Posterior vena cava (tissue), 2 donors: ENCODE data around the gene CDK2AP2. TPM values are rescaled to one million over a fixed set of nuclear protein-coding genes. Genes with fewer than 3 reads are reported as not detected.
"Not testable (repeated sequence)": the region's sequence is repeated elsewhere in the genome, so short reads cannot be mapped to it uniquely, and the experiment has no call there.

ENCODE experiments used
- DNase-seq: peaks from one replicate; pipeline ENCODE4 v3.0.0-alpha.2; 2020; ENCODE audit warnings: low spot score
- intact Hi-C, 2 donors: fragments of 100-400 bp; cut with DNase I; formaldehyde crosslinking; loops; one replicate each; pipeline versions ENCODE4 v1.14.1 to v1.14.2; 2022 to 2023
- total RNA-seq, 2 donors: library from RNA; stranded (reverse); fragmentation: NEBNext Ultra II Directional; extraction: Animal tissue kit (Norgen Biotek cat#: 25700); gene quantifications; one replicate each; pipeline ENCODE4 v1.2.1, GENCODE V29; 2021
- donor health status: DM: yes; HTN: yes; CAD: no.
- donor health status: DM: yes; HTN: yes; CAD: no.

The CDK2AP2 gene
- total RNA-seq, 2 donors from 2014 or later: 39.7 to 40.0 TPM

DNA sequence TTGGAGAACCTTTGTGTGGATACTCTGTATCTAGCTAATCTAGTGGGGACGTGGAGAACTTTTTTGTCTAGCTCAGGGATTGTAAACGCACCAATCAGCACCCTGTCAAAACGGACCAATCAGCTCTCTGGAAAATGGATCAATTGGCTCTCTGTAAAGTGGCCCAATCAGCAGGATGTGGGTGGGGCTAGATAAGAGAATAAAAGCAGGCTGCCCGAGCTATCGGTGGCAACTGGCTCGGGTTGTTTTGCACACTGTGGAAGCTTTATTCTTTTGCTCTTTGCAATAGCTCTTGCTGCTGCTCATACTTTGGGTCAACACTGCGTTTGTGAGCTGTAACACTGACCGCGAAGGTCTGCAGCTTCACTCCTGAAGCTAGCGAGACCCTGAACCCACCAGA is 31.3 kb downstream of the CDK2AP2 start:
- DNase-seq, intact Hi-C loops: not testable (repeated sequence)

DNA sequence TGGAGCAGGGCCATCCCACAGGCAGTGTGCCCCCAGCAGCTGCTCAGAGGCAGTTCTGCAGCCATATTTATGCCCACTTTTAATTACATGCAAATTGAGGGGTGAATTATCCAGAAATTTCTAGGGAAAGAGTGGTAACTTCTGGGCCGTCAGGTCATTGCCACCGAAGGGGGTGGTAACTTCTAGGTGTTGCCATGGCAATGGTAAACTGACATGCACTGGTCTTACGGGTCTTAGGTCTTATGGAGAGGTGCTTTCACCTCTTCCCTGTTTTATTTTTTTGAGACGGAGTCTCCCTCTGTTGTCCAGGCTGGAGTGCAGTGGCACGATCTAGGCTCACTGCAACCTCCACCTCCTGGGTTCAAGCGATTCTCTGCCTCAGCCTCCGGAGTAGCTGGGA is 35.1 kb downstream of the CDK2AP2 start:
- no peak for DNase-seq
- intact Hi-C loops: no loop called here

DNA sequence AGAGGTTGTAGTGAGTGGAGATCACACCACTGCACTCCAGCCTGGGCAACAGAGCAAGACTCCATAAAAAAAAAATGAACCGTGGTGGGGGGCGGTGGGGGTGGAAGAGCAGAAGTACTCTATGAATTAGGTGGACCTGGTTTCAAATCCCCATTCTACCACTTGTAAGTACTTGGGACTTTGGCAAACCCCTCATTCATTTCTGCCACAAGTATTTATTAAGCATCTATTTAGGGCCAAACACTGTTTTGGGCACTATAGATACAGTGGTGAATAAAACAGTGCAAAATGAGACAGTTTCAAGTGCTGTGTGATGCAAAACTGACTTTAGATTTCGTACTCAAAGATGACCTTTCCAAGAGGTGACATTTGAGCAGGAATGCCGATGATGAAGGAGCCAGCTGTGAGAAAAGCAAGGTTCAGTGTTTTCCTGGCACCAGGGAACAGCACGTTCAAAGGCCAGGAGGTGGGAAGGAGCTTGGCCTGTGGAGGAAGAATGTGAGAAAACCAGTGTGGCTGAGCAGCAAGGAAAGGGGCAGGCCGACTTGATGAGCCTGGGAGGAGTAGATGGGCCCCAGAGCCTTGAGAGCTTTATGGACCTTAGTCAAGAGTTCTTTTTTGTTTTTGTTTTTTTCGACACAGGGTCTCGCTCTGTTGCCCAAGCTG is 37.5 kb downstream of the CDK2AP2 start:
- intact Hi-C loops: no loop called here
- DNase-seq: no peak

DNA sequence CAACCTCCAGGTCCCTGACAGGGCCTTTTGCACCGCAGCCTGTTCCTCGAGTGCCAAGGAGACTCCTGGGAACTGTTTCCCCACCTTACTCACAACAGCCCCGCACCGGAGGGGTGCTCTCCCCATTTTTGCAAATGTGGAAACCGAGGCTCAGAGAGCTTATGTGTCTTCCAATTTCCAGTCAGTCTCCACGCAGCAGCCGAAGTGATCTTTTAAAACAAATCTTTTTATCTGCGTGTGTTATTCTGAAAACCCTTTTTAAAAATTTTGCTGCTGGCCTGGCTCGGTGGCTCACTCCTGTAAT is 38.5 kb downstream of the CDK2AP2 start:
- intact Hi-C loops: no loop called here
- DNase-seq: no peak

DNA sequence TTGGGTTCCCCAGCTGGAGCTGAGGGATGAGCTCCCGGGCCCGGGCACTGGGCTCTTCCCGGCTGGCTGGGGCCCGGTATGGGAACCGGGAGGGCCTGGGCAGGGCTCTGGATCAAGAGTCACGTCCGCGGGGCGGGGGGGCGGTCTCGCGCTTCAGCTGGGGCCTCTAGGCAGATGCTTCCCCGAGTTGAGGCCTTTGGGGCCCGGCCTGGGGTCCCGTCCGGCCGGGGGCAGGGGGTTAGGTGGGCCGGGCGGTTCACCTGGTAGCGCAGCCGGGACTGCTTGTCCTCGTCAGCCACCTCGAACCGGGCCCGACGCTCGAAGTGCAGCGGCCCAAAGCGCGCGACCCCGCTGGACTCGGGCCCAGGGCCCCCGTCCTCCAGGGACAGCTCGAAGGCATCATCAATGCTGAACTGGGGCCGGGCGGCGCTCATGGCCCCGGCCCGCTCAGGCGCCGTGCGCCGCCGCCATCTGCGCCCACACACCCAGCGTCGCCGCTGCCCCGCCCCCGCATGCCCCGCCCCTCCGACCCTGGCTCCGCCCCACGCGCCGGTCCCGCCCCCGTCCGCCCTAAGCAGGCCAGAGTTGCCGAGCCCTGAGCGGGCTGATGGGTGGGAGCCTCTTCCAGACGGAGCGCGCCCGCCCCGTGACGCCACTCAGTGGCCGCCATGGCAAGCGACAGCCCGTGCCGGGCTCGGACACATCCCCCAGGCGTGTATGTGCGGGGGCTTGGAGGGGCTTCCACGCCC is 39.0 kb downstream of the CDK2AP2 start, which contains the start of gene TMEM134:
Gene TMEM134 (minus strand): TSS at position 493 of the 749 bp plus-strand sequence. CDS start 59 bp downstream, at position 434.
- intact Hi-C loops: no loop called here
- DNase-seq: peak; percentile 98

DNA sequence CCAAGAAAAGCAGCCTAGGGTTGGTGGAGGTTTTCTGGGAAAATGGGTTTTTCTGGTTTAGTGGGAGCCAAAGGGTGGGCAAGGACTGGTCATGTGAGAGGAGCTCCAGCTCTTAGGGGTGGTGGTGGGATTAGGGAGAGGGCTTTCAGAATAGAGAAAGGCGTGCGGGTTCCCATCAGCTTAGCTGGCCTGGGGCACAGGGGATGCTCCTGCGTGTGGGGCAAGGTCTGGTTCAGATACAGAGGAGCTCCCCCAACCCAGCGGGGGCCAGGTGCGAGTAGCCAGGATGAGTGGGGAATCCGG is 39.6 kb downstream of the CDK2AP2 start:
- DNase-seq: no peak
- intact Hi-C loops: no loop called here

DNA sequence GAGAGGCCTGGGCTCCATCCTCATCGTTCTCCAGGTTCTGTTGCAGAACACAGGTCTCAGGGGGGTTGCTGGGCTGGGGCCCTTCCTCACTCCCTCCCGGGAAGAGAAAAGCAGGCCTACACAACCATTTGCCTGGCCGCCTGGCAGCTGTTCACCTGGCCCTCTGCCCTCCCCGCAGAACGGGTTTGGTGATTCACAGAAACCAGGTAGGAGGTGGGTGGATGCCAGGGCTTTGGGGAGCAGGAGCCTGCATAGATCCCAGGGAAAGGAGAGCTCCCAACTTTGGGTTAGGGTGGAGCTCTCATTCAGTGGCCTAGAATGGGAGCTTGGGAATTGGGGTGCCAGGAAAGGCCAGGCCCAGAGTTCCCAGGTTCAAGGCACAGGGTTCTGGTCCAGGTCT is 39.9 kb downstream of the CDK2AP2 start:
- no peak for DNase-seq
- intact Hi-C loops: no loop called here

DNA sequence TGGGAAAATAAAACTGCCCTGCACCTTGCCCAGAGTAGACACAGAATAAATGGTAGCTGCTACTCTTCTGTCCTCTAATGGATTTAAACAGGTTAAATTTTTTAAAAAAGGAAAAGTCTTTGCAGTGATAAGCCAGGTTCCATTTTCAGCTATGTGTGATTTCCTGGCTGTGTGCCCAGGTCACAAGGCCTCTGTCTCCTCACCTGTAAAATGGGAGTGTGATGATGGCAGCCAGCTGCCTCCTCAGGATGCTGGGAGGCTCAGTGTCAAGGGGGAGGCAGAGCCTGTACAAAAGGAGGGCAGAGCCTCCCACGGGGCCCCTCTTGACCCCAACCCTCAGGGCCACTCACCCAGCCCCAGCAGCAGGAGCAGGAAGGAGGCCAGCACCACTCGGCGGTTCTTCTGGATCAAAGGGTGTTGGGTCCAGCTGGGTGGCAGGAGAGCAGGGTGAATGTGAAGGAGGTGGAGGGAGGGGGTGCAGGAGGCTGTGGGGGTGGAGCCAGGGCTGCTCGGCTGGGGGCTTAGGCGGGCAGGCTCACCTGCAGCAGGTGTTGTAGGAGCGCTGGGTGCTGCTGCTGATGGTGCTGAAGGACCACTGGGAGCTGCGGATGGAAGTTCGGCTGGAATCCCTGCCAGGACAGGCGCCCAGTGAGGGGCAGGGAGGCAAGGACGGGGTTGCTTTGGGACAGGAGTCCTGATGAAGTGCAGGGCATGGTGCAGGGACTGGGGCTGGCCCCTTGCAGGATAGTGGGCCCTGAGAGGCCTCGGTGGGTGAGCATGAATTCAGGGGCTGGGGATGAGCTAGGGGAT is 40.8 kb downstream of the CDK2AP2 start:
- DNase-seq: no peak
- intact Hi-C loops: no loop called here

DNA sequence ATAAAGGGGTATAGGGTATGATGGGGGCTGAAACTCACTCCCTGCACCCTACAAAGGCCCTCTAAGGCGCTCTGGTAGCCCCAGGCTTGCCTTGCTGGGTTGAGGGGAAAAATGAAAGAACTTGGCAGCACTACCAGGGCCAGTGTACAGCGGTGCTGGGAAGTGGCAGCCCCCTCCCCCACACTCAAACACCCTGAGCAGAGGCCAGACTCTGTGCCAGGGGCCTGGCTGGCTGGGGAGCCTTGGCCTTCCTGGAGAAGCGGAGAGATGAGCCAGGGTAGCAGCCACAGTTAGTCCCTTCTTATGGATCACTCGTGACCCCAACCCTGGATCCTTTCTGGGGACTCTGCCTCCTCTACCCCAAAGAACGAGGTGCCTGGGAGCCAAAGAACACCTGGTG is 41.6 kb downstream of the CDK2AP2 start:
- no peak for DNase-seq

DNA sequence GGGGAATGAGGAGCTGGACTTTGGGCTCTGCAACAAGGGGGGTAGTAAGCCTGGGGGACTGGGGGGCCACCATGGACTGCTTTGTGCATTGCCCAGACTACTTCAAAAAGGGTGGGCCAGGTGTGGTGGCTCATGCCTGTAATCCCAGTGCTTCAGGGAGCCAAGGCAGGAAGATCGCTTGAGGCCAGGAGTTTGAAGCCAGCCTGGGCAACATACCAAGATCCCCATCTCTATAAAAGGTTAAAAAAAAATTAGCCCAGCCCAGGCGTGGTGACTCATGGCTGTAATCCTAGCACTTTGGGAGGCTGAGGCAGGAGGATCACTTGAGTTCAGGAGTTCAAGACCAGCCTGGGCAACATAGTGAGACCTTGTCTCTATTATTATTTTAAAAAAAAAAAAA is 42.4 kb downstream of the CDK2AP2 start:
- intact Hi-C loops, DNase-seq: not testable (repeated sequence)

More for the DNA sequence above, 41.6 kb downstream of the CDK2AP2 start:
- intact Hi-C loops: no loop called here

DNA sequence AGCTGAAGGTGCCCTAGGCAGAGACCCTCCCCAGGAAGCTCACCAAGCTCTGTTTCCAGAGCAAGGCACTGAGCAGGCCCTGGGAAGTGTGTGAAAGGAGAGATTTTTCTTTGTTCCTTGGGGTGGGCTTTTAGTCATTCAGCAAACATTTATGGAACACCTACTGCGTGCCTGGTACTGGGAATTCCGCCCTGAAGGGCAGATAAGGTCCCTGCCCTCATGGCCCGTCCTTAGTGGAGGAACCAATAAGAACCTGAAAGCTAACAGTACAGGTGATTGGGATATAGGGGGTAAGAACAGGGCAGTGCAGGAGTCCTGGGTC is 42.8 kb downstream of the CDK2AP2 start:
- DNase-seq: no peak
- intact Hi-C loops: no loop called here

DNA sequence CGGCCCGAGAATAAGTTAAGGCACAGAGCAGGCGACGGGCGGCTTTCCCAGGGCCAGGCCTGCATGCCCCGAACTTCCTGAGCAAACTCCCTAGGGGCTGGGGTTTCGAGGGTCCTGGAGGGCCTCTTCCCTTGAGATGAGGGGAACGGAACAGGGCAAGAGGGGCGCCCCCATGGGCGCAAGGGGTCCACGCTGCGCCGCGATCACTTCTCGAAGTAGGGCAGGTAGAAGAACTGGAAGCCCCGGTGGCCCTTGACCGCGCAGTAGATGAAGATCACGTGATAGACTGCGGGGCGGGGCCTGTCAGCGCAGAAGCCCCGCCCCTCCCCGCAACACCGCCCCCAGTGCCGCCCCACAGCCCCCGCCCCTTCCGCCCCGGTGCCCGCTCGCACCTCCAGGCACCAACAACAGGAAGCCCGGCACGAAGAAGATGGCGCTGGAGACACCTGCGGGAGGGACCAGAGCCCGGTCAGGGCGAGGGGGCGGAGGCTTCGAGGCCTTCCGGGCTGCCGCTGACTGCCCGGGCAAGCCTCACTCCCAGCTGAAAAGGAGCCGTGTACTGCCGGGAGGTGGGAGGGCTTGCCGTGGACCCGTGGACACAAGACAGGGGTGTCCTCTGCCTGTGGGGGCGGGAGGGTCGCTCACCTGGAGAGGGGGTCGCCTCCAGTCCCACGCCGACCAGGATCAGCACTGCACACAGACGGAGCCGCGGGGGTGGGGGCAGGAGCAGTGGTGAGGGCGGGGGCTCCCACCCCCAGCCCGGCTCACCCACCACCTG is 43.4 kb downstream of the CDK2AP2 start:
- DNase-seq: peak; percentile 96
- intact Hi-C loops: no loop called here

DNA sequence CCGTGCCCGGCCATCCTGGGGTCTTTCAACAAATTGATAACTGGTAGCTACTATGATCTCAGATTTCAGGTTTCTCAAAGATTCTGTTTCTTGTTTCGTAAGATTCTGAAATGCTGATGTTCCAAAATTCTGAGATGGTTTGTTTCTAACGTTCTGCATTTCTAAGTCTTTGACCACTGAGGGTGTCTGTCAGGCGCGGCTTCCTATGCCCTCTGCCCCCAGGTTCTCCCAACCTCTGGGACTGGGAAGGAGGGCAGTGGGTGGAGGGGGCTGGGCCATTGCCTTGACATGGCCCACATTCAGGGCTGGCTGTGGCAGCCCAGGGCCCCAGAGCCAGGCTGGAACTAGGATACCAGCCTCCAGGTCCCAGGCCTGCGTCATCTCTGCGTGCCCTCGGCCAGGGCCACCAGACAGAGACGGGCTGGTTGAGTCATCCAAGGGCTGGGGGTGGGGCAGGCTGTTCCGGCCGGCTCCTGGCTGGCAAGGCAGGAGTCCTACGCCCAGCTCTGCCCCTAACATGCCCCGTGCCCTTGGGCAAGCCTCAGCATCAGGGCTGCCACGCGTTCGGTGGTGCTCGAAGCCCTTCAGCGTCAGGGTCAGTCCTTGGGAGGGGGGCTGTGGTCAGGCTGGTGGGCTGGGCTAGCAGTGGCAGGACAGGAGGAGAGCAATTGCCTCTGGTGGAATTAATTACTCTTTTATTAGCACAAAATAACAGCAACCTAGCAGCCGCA is 44.1 kb downstream of the CDK2AP2 start:
- intact Hi-C loops: no loop called here
- DNase-seq: peak; percentile 95

DNA sequence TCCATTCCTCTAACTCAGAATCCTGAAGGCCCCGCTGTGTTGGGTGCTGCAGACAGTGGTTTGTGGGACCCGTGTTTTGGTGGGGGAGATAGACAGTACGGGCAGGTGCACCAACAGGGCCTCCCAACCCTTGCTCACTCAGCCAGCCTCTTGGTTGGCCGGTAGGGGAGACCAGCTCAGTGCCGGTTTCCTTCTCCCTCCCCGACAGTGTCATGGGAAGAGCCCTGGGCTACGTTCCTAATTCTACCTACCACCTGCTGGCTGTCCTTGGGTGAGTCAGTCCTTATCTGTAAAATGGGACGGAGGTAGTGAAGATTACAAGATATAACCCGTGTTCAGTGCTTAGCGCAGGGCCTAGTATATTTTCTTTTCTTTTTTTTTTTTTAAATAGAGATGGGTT is 44.8 kb downstream of the CDK2AP2 start:
- intact Hi-C loops: no loop called here
- no peak for DNase-seq

DNA sequence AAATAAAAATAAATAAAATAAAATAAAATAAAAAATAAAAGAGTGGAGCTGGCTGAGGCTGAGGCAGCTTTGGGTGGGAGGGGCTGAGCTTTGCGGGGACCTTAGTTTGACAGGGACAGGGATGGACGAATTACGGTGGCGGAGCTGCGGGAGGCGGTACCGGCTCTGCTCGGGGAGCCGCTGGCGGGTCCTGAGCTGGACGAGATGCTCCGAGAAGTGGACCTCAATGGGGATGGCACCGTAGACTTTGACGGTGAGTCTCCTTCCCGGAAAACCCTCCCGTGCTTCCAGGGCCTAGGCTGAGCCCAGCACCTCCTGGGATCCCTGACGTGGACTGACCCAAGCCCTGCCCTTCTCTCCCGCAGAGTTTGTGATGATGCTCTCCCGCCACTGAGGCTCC is 49.7 kb downstream of the CDK2AP2 start:
- intact Hi-C loops: no loop called here
- no peak for DNase-seq

DNA sequence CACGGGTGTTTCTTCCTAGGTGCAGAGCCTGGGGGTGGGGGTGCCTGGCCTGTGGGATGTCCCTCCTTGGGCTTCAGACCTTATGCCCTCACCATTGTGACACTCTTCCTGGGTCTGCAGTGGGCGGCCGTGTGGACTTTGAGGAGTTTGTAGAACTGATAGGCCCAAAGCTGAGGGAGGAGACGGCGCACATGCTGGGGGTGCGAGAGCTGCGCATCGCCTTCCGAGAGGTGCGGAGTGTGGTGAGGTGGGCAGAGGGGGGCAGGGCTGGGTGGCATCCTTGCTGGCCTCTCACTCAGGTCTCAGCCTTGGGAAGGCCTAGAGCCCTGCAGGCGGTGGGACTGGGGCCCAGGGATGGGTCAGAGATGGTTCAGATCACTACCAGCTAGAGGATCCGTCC is 50.5 kb downstream of the CDK2AP2 start:
- DNase-seq: no peak
- intact Hi-C loops: no loop called here
